ENCODE measurements around the gene ST6GALNAC3.

Gene ST6GALNAC3

GRCh38 chr1:76198452-76198851, 123.9 kb downstream of the ST6GALNAC3 start:
- Histone ChIP-seq H3K9me3 (no peaks in the 10 kb centered on the region), H3K4me3 (ENCODE audit: low read depth in 1 of 2, low read length in 1 of 2) (no peak overlapping the region), H3K27me3 (no peaks in the 10 kb centered on the region), H3K27ac (no peak overlapping the region), H3K4me1 (ENCODE audit: control insufficient read depth in 1 of 2, insufficient read depth in 1 of 2, low read depth in 1 of 2, low read length in 1 of 2) (peaks cover 0 to 6% of the 10 kb centered on the region in 2 experiments), H3K36me3 (no peaks in the 10 kb centered on the region)
- no peak for TF ChIP-seq CTCF (IDR thresholded peaks at IDR 0.05)

- Histone ChIP-seq H3K4me1 (ENCODE audit: control insufficient read depth in 1 of 2, insufficient read depth in 1 of 2, low read depth in 1 of 2, low read length in 1 of 2) (peaks cover 0 to 6% of the 10 kb centered on the region in 2 experiments), H3K9me3 (no peaks in the 10 kb centered on the region), H3K4me3 (ENCODE audit: low read depth in 1 of 2, low read length in 1 of 2) (no peak overlapping the region), H3K27ac (no peak overlapping the region), H3K27me3 (no peaks in the 10 kb centered on the region), H3K36me3 (no peaks in the 10 kb centered on the region)
- no peak for TF ChIP-seq CTCF (IDR thresholded peaks at IDR 0.05)
Observed at GRCh38 chr1:76202670-76203069, 128.1 kb downstream of the ST6GALNAC3 start.

- Histone ChIP-seq H3K4me1 (ENCODE audit: control insufficient read depth in 1 of 2, insufficient read depth in 1 of 2, low read depth in 1 of 2, low read length in 1 of 2) (peaks cover 0 to 6% of the 10 kb centered on the region in 2 experiments), H3K9me3 (no peaks in the 10 kb centered on the region), H3K4me3 (ENCODE audit: low read depth in 1 of 2, low read length in 1 of 2) (no peak overlapping the region), H3K36me3 (no peaks in the 10 kb centered on the region), H3K27ac (no peak overlapping the region), H3K27me3 (no peaks in the 10 kb centered on the region)
- no peak for TF ChIP-seq CTCF (IDR thresholded peaks at IDR 0.05)
Observed at GRCh38 chr1:76203127-76203526, 128.6 kb downstream of the ST6GALNAC3 start.

GRCh38 chr1:76209238-76209637, 134.7 kb downstream of the ST6GALNAC3 start:
- no peaks in the 10 kb centered on the region for H3K9me3 ChIP-seq
- H3K4me3 ChIP-seq (ENCODE audit: low read depth in 1 of 2, low read length in 1 of 2) = no peak overlapping the region
- no peak overlapping the region for H3K27ac ChIP-seq
- no peaks in the 10 kb centered on the region for H3K36me3 ChIP-seq
- no peak for TF ChIP-seq CTCF (IDR thresholded peaks at IDR 0.05)
- H3K4me1 ChIP-seq (ENCODE audit: control insufficient read depth in 1 of 2, insufficient read depth in 1 of 2, low read depth in 1 of 2, low read length in 1 of 2) = peaks cover 0 to 3% of the 10 kb centered on the region in 2 experiments
- no peaks in the 10 kb centered on the region for H3K27me3 ChIP-seq

GRCh38 chr1:76209648-76210047, 135.1 kb downstream of the ST6GALNAC3 start:
- no peaks in the 10 kb centered on the region for H3K36me3 ChIP-seq
- TF ChIP-seq CTCF (IDR thresholded peaks at IDR 0.05) = no peak
- H3K4me3 ChIP-seq (ENCODE audit: low read depth in 1 of 2, low read length in 1 of 2) = no peak overlapping the region
- H3K9me3 ChIP-seq = no peaks in the 10 kb centered on the region
- no peaks in the 10 kb centered on the region for H3K27me3 ChIP-seq
- no peak overlapping the region for H3K27ac ChIP-seq
- peaks cover 0 to 4% of the 10 kb centered on the region in 2 experiments for H3K4me1 ChIP-seq (ENCODE audit: control insufficient read depth in 1 of 2, insufficient read depth in 1 of 2, low read depth in 1 of 2, low read length in 1 of 2)

GRCh38 chr1:76210160-76210559, 135.6 kb downstream of the ST6GALNAC3 start:
- TF ChIP-seq CTCF (IDR thresholded peaks at IDR 0.05) = no peak
- H3K9me3 ChIP-seq = no peaks in the 10 kb centered on the region
- no peak overlapping the region for H3K4me3 ChIP-seq (ENCODE audit: low read depth in 1 of 2, low read length in 1 of 2)
- H3K36me3 ChIP-seq = no peaks in the 10 kb centered on the region
- no peaks in the 10 kb centered on the region for H3K27me3 ChIP-seq
- no peak overlapping the region for H3K27ac ChIP-seq
- H3K4me1 ChIP-seq (ENCODE audit: control insufficient read depth in 1 of 2, insufficient read depth in 1 of 2, low read depth in 1 of 2, low read length in 1 of 2) = peaks cover 0 to 4% of the 10 kb centered on the region in 2 experiments
